H1 (cell line): ENCODE measurements around the gene REPIN1.

Experiments
- CEBPB ChIP-seq: IDR thresholded peaks from 2 replicates; pipeline ENCODE4 v1.6.1; 2012; ENCODE audit warnings: low read depth, low read length
- CHD2 ChIP-seq: IDR thresholded peaks from 2 replicates; pipeline ENCODE4 v1.6.1; 2012; ENCODE audit warnings: low read length, improper control_type of control experiment
- RAD21 ChIP-seq, 2 experiments: IDR thresholded peaks in 1 of 2; conservative IDR thresholded peaks in 1 of 2; 2 replicates each; pipeline ENCODE4 v1.6.1; 2011; ENCODE audit warnings: low read depth in 2 of 2, low read length in 2 of 2, improper control_type of control experiment in 1 of 2, inconsistent platforms in 1 of 2, mild to moderate bottlenecking in 1 of 2, moderate library complexity in 1 of 2
- TAF1 ChIP-seq: IDR thresholded peaks from 2 replicates; pipeline ENCODE4 v1.6.1; 2011; ENCODE audit warnings: mild to moderate bottlenecking, low read depth, low read length
- TF ChIP-seq, protein P1 (sequence below), 3 experiments: IDR thresholded peaks; 1 replicate in 2 of 3; 2 replicates in 1 of 3; pipeline versions ENCODE4 v1.5.1 to v1.6.1; 2011; ENCODE audit warnings: low read length in 3 of 3, mild to moderate bottlenecking in 3 of 3, inconsistent platforms in 2 of 3, low read depth in 1 of 3, moderate library complexity in 1 of 3; ENCODE audit not compliant: insufficient read depth in 1 of 3; ENCODE audit errors: control extremely low read depth in 1 of 3
- TF ChIP-seq, protein P2 (sequence below): IDR thresholded peaks from 2 replicates; pipeline ENCODE4 v1.6.1; 2011; ENCODE audit warnings: low read length, improper control_type of control experiment

DNA sequence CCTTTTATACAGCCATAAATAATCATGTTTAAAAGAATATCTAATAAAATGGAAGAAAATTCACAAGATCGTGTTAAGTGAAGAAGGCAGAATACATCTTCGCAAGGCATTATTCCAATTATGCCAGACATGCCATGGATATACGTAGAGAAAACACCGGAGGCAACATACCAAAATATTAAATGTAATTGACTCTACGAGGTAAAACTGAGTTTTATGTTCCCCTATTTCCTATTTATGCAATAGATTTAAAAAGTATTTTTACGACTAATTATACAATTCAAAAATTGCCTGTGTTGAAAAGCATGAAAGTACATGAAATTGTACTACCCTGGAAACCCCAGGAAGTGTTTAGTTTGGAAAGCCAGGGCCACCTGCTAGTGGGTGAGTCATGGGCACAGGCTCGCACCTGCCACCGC is 936 bp upstream of the REPIN1 start:
- TF ChIP-seq, protein P1, sequence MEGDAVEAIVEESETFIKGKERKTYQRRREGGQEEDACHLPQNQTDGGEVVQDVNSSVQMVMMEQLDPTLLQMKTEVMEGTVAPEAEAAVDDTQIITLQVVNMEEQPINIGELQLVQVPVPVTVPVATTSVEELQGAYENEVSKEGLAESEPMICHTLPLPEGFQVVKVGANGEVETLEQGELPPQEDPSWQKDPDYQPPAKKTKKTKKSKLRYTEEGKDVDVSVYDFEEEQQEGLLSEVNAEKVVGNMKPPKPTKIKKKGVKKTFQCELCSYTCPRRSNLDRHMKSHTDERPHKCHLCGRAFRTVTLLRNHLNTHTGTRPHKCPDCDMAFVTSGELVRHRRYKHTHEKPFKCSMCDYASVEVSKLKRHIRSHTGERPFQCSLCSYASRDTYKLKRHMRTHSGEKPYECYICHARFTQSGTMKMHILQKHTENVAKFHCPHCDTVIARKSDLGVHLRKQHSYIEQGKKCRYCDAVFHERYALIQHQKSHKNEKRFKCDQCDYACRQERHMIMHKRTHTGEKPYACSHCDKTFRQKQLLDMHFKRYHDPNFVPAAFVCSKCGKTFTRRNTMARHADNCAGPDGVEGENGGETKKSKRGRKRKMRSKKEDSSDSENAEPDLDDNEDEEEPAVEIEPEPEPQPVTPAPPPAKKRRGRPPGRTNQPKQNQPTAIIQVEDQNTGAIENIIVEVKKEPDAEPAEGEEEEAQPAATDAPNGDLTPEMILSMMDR (IDR thresholded peaks at IDR 0.05; ENCODE audit: control extremely low read depth in 1 of 3, insufficient read depth in 1 of 3, low read depth in 1 of 3, low read length in 3 of 3), result no peak
- TF ChIP-seq CHD2 (no peak), TAF1 (no peak), RAD21 (IDR thresholded peaks at IDR 0.05 in 1 of 2, conservative IDR thresholded peaks at IDR 0.05 in 1 of 2; ENCODE audit: low read depth in 2 of 2, low read length in 2 of 2) (no peak), CEBPB (no peak)
- TF ChIP-seq, protein P2, sequence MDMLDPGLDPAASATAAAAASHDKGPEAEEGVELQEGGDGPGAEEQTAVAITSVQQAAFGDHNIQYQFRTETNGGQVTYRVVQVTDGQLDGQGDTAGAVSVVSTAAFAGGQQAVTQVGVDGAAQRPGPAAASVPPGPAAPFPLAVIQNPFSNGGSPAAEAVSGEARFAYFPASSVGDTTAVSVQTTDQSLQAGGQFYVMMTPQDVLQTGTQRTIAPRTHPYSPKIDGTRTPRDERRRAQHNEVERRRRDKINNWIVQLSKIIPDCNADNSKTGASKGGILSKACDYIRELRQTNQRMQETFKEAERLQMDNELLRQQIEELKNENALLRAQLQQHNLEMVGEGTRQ, result no peak
